ENCODE results near the gene FGF11.

DNA sequence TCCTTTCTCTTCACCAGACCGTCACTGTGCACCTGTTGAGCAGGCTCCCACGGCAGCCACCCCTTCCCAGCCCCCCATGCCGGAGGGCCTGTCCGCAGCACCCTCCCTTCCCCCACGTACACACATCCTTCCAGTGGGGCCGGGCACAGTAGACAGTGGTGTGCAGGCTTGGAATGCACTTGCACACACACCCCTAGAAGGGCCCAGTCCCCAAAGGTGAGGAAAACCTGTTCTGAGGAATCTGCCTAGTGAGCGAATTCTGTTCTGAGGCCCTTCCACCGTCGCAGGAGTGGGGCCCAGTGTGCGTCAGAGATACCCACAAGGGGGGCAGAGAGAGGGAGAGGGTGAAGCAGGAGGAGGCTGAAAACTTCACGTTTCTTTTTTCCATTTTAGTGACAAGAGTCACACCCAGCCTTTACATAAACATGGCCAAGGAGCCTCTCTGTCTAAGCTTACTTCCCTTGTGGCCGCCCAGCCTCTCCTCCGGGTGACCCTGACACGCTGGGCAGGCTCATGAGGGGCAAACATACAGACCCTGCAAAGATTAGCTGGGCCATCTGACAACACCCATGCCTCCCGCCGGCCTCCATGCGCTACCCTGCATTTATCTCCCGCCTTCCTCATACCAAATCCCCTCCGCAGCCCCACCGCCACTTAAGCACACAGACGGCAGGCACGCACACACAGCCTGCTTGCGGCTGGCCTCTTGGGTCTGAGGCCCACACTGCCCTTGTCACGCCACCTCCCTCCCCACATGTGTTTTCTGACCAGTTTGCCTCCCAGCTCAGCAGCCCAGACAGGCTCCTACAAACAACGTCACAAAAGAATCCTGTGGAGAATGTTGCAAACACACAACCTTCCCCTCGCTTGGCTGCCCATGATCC is 38.3 kb downstream of the FGF11 start:
- TF ChIP-seq, protein P1, sequence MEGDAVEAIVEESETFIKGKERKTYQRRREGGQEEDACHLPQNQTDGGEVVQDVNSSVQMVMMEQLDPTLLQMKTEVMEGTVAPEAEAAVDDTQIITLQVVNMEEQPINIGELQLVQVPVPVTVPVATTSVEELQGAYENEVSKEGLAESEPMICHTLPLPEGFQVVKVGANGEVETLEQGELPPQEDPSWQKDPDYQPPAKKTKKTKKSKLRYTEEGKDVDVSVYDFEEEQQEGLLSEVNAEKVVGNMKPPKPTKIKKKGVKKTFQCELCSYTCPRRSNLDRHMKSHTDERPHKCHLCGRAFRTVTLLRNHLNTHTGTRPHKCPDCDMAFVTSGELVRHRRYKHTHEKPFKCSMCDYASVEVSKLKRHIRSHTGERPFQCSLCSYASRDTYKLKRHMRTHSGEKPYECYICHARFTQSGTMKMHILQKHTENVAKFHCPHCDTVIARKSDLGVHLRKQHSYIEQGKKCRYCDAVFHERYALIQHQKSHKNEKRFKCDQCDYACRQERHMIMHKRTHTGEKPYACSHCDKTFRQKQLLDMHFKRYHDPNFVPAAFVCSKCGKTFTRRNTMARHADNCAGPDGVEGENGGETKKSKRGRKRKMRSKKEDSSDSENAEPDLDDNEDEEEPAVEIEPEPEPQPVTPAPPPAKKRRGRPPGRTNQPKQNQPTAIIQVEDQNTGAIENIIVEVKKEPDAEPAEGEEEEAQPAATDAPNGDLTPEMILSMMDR (IDR thresholded peaks at IDR 0.05), result no peak
- TF ChIP-seq POLR2A (IDR thresholded peaks at IDR 0.05), result no peak

All from heart left ventricle (tissue), 13 donors.